ENCODE measurements around the gene TSPAN18. TPM values are rescaled to one million over a fixed set of nuclear protein-coding genes. Genes with fewer than 3 reads are reported as not detected.
A peak's percentile ranks its signal among the peaks of the same experiment; 100 is the strongest.

TSPAN18 gene
- total and polyA plus RNA-seq, 2 of the 4 experiments (the other 2 are of a cell fraction) = 0.36 to 1.1 TPM

DNA sequence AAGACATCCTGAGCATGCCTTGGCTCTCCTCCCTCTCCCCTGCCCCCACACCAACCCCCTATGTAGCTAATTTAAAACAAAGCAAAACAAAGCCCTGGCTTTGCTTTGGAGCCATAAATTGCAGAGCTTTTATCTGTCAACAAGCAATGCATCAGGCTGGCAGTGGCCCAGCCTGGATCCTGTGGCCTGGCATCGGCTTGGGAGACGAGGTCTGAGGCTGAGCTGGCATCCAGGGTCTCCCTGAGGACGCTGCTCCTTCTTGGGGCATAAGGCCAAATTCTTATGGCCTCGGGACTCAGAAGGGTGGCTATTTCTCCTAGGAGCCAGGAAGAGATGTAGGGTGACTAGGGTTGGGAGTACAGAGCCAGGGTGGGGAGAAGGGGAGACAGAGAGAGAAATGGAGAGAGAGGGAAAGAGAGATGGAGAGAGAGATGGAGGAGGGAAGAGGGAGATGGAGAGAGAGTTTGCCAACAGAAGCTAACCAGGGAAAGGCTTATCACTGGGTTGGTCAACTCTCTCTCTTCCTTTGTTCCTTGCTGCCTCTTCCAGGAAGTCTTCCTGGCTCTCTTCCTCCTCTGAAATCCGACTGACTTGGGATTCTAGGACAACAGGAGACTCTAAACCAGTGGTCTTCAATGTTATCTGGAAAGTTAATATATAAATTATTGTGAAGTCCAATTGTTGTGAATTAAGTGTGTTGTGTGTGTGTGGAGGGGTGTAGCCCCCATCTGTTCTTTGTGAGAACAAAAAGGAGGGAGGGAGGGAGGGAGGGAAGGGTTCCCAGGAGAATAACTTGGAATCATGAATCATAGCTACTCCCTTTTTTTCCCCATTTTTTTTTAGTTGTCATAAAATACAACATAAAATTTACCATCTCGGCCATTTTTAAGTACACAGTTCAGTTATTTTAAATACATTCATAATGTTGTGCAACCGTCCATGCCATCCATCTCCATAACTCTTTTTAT, 29.1 kb downstream of the TSPAN18 start:
- no peak overlapping the region for H3K23ac ChIP-seq (ENCODE audit: low read depth, low read length)
- intact Hi-C loops (cut with micrococcal nuclease) (no loop called here), dilution Hi-C loops (cut with HindIII; ENCODE audit: low sequenced_read_pairs, unreplicated experiment) (loop anchor here (25.0 kb wide), 1 partner anchor 131 kb away; no protein-coding TSS in a partner anchor), in situ Hi-C loops (cut with MboI; ENCODE audit: low sequenced_read_pairs) (no loop called here)
- peak; percentile 15 for ATAC-seq (ENCODE audit: low read depth)
- WGBS, 2 experiments (ENCODE audit: extremely low coverage in 2 of 2, insufficient read length in 1 of 2) = 0% methylated on average over 1 of the region's 7 CpGs; no CpG with 5 or more reads in 1 of the 2 experiments
- H3K27ac ChIP-seq (ENCODE audit: insufficient read depth, low read length) = no peak overlapping the region
- no peaks in the 10 kb centered on the region for H3K36me3 ChIP-seq (ENCODE audit: control insufficient read depth, insufficient read depth, low read length)
- H3K4me3 ChIP-seq (ENCODE audit: insufficient read depth, low read depth, low read length) = no peak overlapping the region
- H2BK20ac ChIP-seq (ENCODE audit: low read depth, low read length) = no peak overlapping the region
- no peaks in the 10 kb centered on the region for H3K79me1 ChIP-seq (ENCODE audit: low read depth in 1 of 2, low read length in 2 of 2)
- no peaks in the 10 kb centered on the region for H3K9me3 ChIP-seq (ENCODE audit: control insufficient read depth, insufficient read depth, low read length)
- CTCF ChIA-PET = interaction anchor here (0.7 kb wide), 1 partner anchor 133 kb away, joined by 3 read pairs; no protein-coding TSS in a partner anchor
- H2BK120ac ChIP-seq (ENCODE audit: low read depth, low read length) = no peak overlapping the region
- H2AK9ac ChIP-seq (replicated peaks; ENCODE audit: low read depth, low read length, poor library complexity) = no peak overlapping the region
- POLR2A ChIA-PET (ENCODE audit: unreplicated experiment) = interaction anchor here (0.6 kb wide), 1 partner anchor 92 kb away, joined by 9 read pairs; no protein-coding TSS in a partner anchor
- no peak overlapping the region for H3K4me2 ChIP-seq (ENCODE audit: low read depth, low read length)
- no peak overlapping the region for H4K8ac ChIP-seq (ENCODE audit: low read depth in 2 of 2, low read length in 2 of 2)
- H3K18ac ChIP-seq (ENCODE audit: low read depth, low read length) = no peak overlapping the region
- H3K9ac ChIP-seq (ENCODE audit: low read depth, low read length) = no peak overlapping the region
- no peak overlapping the region for H3K4ac ChIP-seq (ENCODE audit: low read depth, low read length)
- H3K9me1 ChIP-seq (ENCODE audit: insufficient read depth, low read length) = no peaks in the 10 kb centered on the region
- H2AFZ ChIP-seq (replicated peaks; ENCODE audit: low read length, poor library complexity) = no peak overlapping the region
- H2AK5ac ChIP-seq (ENCODE audit: low read depth, low read length) = no peak overlapping the region
- no TSS peak for BruUV-seq (replicated peaks)
- H3K27me3 ChIP-seq (ENCODE audit: control insufficient read depth, insufficient read depth, low read length) = peaks cover 11% of the 10 kb centered on the region
- no peak overlapping the region for H2BK15ac ChIP-seq (ENCODE audit: low read depth, low read length)
- peaks cover 11% of the 10 kb centered on the region; the same call in 1 of the 2 replicates for H3K4me1 ChIP-seq (ENCODE audit: control insufficient read depth, insufficient read depth, low read length)
- H4K20me1 ChIP-seq (ENCODE audit: insufficient read depth, low read length) = no peaks in the 10 kb centered on the region
- no peak overlapping the region for H2BK5ac ChIP-seq (ENCODE audit: low read depth, low read length, poor library complexity, severe bottlenecking)
- no peak overlapping the region for H3K14ac ChIP-seq (replicated peaks; ENCODE audit: low read depth, low read length)
- H4K5ac ChIP-seq (ENCODE audit: low read depth, low read length) = no peak overlapping the region; the same call in 1 of the 2 replicates
- no peak overlapping the region for H3K56ac ChIP-seq (ENCODE audit: extremely low read depth, insufficient read depth, low read length)
- no peak overlapping the region for H4K91ac ChIP-seq (ENCODE audit: insufficient read depth, low read depth, low read length)
- TF ChIP-seq RCOR1 (IDR thresholded peaks at IDR 0.05; ENCODE audit: insufficient replicate concordance, low read length) (no peak), BHLHE40 (IDR thresholded peaks at IDR 0.05; ENCODE audit: low read depth, low read length) (no peak), RAD21 (IDR thresholded peaks at IDR 0.05; ENCODE audit: low read length) (no peak), ELK1 (IDR thresholded peaks at IDR 0.05; ENCODE audit: borderline replicate concordance, low read depth, low read length) (no peak), CEBPB (IDR thresholded peaks at IDR 0.05; ENCODE audit: low read depth, low read length) (no peak)
- DNase-seq = no peak

Measured in IMR-90 (cell line).